GM18873 (cell line): ENCODE measurements around the gene TMEM14C.

Source experiments
- ATAC-seq: cut with Tn5 transposase; IDR thresholded peaks from one replicate; pipeline ENCODE4 v1.9.1; 2021; ENCODE audit warnings: mild to moderate bottlenecking, moderate library complexity, moderate number of reproducible peaks; ENCODE audit not compliant: unreplicated experiment, low FRiP score

The TMEM14C gene

DNA sequence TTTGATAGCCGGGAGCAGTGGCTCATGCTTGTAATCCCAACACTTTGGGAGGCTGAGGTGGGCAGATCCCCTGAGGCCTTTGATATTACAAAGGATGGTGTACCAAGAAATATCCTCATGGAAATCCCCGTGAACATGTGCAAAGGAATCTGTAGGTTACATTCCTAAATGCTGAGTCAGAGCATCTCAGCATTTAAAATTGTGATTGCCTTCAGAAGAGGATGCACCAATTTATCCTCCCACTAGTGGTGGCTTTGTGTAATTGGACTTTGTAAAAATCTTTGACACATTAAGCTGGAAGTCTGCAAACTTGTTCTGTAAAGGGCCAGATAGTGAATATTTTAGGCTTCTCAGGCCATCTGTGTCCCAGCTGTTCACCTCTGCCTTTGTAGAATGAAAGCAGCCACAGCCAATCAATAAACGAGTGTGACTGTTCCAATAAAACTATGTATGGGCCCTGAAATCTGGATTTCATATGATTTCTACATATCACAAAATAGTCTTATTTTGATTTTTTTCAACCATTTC, 36.5 kb downstream of the TMEM14C start:
- no peak for ATAC-seq

DNA sequence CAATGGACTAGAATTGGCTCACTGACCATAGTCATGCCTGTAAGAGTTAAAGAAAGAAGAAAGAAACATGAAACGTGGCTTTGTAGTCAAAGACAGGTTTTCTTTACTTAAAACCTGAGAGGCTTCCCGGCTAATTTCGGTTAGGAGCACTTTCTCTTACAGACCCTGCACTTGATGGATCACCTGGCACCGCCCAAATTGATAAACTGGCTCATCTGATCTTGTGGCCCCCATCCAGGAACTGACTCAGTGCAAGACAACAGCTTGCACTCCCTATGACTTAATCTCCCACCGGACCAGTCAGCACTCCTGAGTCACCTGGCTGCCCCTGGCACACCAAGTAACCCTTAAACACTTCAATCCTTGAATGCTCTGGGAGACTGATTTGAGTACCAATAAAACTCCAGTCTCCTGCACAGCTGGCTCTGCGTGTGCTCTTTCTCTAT, 37.0 kb downstream of the TMEM14C start:
- ATAC-seq: no peak

DNA sequence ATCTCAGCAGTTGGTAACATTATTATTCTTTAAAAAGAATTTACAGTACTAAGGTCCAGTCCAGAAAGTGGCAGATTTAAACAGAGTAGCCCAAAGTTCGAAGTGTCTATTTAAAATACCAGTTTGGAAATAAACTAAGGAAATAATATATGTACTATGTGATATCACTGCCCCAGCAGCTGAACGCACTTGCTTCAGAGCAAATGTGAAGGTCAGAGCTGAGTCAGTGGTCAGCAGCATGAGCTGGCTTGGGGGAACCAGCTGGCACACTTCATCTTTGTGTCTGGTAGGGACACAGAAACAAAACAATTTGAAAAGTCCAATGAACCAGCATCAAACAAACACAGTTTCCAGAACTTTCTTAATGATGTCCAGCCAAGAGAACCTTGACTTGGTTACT, 40.1 kb downstream of the TMEM14C start:
- no peak for ATAC-seq

DNA sequence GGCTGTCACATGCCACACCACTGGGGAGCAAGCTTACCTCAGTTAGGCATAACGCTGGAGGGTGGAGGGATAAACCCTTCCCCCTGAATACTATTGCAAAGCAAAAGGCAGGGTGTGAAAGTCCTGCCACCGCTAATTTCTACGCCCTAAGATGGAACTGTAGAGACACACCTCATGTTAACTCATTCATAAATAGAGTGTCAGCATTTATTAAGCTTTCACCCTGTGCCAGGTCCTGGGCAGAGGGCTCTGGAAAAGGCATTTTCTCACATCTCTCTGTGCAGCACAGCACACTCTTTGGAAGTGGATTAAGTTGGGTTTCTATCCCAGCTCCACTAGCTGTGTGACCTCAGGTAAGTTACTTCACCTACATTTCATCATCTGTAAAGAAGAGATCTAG, 46.5 kb downstream of the TMEM14C start:
- ATAC-seq: no peak

DNA sequence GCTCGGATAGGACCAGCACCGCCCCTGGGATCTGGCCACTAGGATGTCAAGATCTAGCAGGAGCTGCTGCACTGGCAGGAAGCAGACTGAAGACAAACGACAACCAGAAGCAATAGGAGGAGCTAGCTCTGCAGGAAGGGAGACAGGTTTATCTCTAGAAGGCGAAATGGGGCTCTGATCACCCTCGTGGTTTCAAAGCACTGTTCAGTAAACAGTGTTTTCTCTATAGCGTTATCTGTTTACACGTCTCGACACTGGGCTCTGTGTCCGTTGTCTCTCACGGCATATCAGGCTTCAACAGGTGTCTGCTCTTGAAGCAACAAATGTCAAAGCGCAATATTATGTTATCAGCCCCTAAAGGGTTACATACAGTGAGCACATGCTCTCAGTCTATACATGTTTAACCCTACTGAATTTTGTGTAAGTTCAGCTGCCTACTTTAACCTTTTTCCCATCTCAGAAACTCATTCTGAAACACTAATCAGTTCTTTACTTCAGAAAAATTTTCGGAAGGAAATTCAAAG, 48.6 kb downstream of the TMEM14C start:
- no peak for ATAC-seq

DNA sequence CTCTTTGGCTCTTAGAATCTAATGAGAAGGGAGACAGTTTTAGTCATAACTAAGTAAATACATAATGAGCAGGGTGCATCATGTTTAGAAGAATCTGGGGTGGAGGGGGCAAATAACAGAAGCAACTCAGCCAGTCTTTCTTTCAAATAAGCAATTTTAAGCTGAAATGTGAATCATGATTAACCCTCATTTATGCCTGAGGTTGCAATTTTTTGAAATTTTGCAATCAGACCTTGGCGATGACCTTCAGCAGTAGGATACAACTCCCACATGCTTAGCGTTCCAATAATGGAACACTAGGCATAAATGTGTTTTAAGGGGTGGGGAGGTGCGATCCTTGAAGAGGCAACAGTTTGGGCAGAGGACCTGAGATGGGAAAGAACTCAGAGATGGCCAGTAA, 55.4 kb downstream of the TMEM14C start:
- ATAC-seq: no peak

DNA sequence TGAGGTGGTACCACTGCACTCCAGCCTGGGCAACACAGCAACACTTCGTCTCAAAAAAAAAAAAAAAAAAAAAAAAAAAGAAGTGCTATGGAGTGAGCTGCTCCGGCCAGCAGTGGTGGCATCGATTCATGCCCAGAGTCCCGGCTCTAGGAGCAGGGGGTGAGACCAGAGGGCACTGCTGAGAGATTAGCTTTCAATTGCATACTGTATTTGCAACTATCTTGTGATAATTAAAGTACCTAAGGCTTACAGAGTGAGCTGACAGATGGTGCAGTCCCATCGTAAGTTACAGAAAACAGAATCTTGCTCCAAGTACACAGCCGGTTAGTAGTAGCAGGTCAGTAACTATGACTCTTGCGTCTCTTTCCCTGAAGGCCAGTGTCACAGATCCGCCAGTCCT, 56.2 kb downstream of the TMEM14C start:
- ATAC-seq: no peak
